HG02943 (cell line): ENCODE results near the gene FOXP1.
"Not testable (repeated sequence)": the region's sequence is repeated elsewhere in the genome, so short reads cannot be mapped to it uniquely, and the experiment has no call there.

Source experiments
- ATAC-seq: cut with Tn5 transposase; IDR thresholded peaks from one replicate; pipeline ENCODE4 v1.9.1; 2021; ENCODE audit warnings: mild to moderate bottlenecking, low read depth, moderate library complexity; ENCODE audit not compliant: unreplicated experiment

The FOXP1 gene

GRCh38 chr3:71355862-71356261 lies 227.7 kb downstream of the FOXP1 start:
- no peak for ATAC-seq

- no peak for ATAC-seq
Observed at GRCh38 chr3:71355037-71355436, 228.5 kb downstream of the FOXP1 start.

GRCh38 chr3:71351403-71352149 lies 232.0 kb downstream of the FOXP1 start:
- no peak for ATAC-seq

GRCh38 chr3:71350998-71351397 lies 232.5 kb downstream of the FOXP1 start:
- ATAC-seq = no peak

- ATAC-seq = no peak
Observed at GRCh38 chr3:71348831-71349230, 234.7 kb downstream of the FOXP1 start.

GRCh38 chr3:71348001-71348632 lies 235.4 kb downstream of the FOXP1 start:
- no peak for ATAC-seq

GRCh38 chr3:71346061-71346460 lies 237.5 kb downstream of the FOXP1 start:
- ATAC-seq = no peak

GRCh38 chr3:71345429-71346040 lies 238.0 kb downstream of the FOXP1 start:
- ATAC-seq = no peak

- ATAC-seq = no peak
Observed at GRCh38 chr3:71341721-71342120, 241.8 kb downstream of the FOXP1 start.

GRCh38 chr3:71339049-71339448 lies 244.5 kb downstream of the FOXP1 start:
- ATAC-seq = no peak

- ATAC-seq = no peak
Observed at GRCh38 chr3:71332813-71333212, 250.7 kb downstream of the FOXP1 start.

- ATAC-seq = no peak
Observed at GRCh38 chr3:71330909-71331308, 252.6 kb downstream of the FOXP1 start.

GRCh38 chr3:71330505-71330904 lies 253.0 kb downstream of the FOXP1 start:
- no peak for ATAC-seq

GRCh38 chr3:71329817-71330216 lies 253.7 kb downstream of the FOXP1 start:
- no peak for ATAC-seq

- ATAC-seq = no peak
Observed at GRCh38 chr3:71328926-71329325, 254.6 kb downstream of the FOXP1 start.

- ATAC-seq = no peak
Observed at GRCh38 chr3:71327936-71328335, 255.6 kb downstream of the FOXP1 start.

GRCh38 chr3:71325715-71326114 lies 257.8 kb downstream of the FOXP1 start:
- no peak for ATAC-seq

GRCh38 chr3:71324224-71324623 lies 259.3 kb downstream of the FOXP1 start:
- not testable (repeated sequence) for ATAC-seq

GRCh38 chr3:71323558-71323957 lies 260.0 kb downstream of the FOXP1 start:
- no peak for ATAC-seq

- ATAC-seq = no peak
Observed at GRCh38 chr3:71322154-71322553, 261.4 kb downstream of the FOXP1 start.

- ATAC-seq = no peak
Observed at GRCh38 chr3:71319771-71320170, 263.8 kb downstream of the FOXP1 start.

- no peak for ATAC-seq
Observed at GRCh38 chr3:71318458-71318827, 265.1 kb downstream of the FOXP1 start.
